Neuron (in vitro differentiated cells): ENCODE measurements around the gene LIMK2.
"Not testable (repeated sequence)": the region's sequence is repeated elsewhere in the genome, so short reads cannot be mapped to it uniquely, and the experiment has no call there.

Experiments
- H2AFZ ChIP-seq: one replicate; pipeline ENCODE4 v1.6.1; 2013; ENCODE audit warnings: low read depth, mild to moderate bottlenecking, inconsistent platforms, low read length, moderate library complexity
- H3K27me3 ChIP-seq: one replicate; pipeline ENCODE4 v1.6.1; 2013; ENCODE audit warnings: low read length; ENCODE audit not compliant: insufficient read depth
- H3K36me3 ChIP-seq: one replicate; pipeline ENCODE4 v1.6.1; 2013; ENCODE audit warnings: low read length; ENCODE audit not compliant: insufficient read depth
- H3K4me1 ChIP-seq: one replicate; pipeline ENCODE4 v1.6.1; 2013; ENCODE audit warnings: low read length; ENCODE audit not compliant: insufficient read depth
- H3K4me3 ChIP-seq: 2 replicates; pipeline ENCODE4 v1.5.1; 2013; ENCODE audit warnings: mild to moderate bottlenecking, low read length, moderate library complexity
- H3K9me3 ChIP-seq: one replicate; pipeline ENCODE4 v1.6.1; 2013; ENCODE audit warnings: low read length

Gene LIMK2

DNA sequence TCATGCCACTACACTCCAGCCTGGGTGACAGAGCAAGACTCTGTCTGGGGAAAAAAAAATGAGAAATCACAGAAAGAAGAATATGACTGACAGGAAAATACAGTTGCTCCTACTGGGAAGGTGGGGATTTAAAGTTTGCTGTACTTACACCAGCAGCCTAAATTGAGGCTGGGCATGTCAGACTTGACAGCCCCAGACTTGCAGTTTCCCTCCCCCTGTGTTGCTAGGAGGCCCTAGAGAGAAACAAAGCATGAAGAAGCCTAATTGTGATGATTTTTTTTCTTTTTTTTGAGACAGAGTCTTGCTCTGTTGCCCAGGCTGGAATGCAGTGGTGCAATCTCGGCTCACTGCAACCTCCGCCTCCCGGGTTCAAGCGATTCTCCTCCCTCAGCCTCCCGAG is 17.4 kb upstream of the LIMK2 start:
- peaks cover 41% of the 10 kb centered on the region for H3K36me3 ChIP-seq
- H3K9me3 ChIP-seq, H3K4me3 ChIP-seq, H3K27me3 ChIP-seq, H2AFZ ChIP-seq, H3K4me1 ChIP-seq: not testable (repeated sequence)

DNA sequence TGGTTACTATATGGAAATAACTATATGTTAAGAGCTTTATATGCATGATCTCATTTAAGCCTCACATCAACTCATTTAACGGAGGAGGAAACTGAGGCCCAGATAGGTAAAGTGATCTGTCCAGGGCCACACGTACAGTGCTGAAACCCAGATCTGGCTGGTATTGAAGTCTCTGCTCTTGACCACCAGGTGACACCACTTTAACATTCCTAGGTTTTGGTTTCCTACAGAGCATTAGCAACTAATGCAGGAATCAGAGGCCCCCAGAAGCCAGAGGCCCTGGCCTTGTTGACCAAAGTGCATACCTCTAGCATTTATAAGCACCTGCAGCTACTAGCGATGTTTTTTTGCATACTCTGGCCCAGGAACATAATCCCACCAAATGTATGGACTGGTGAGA is 12.9 kb upstream of the LIMK2 start:
- Histone ChIP-seq H2AFZ (no peak overlapping the region), H3K27me3 (no peaks in the 10 kb centered on the region), H3K4me1 (no peaks in the 10 kb centered on the region), H3K9me3 (no peaks in the 10 kb centered on the region), H3K36me3 (peaks cover 46% of the 10 kb centered on the region), H3K4me3 (no peak overlapping the region)

DNA sequence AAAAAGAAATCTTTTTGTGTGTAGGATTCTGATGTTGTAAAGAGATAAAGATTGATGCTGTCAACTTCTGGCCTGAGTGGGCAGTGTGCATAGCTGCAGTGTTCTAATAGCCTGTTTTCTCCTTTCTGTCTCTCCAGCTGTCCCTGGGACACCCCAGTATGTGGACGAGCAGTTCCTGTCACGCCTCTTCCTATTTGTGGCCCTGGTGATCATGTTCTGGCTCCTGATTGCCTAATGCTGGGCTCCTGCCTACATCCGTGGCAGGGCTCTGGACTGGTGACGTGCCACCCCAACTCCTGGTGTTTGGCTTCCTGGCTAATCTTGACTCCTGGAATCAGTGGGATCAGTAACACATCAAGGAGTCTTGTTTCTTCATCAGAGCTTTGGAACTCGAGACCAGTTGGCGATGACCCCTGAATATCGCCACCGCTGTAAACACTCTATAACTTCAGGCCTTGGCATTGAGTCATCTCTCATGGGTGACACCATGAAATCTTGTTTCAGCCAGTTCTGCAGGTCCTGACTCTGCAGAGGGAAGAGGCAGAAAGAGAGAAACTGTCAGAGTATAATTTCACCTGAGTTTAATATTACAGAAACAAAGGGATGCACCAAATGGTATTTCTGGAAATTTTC is 7.6 kb upstream of the LIMK2 start:
- H3K9me3 ChIP-seq, H3K27me3 ChIP-seq, H3K4me1 ChIP-seq, H3K4me3 ChIP-seq, H2AFZ ChIP-seq: not testable (repeated sequence)
- peaks cover 25% of the 10 kb centered on the region for H3K36me3 ChIP-seq

DNA sequence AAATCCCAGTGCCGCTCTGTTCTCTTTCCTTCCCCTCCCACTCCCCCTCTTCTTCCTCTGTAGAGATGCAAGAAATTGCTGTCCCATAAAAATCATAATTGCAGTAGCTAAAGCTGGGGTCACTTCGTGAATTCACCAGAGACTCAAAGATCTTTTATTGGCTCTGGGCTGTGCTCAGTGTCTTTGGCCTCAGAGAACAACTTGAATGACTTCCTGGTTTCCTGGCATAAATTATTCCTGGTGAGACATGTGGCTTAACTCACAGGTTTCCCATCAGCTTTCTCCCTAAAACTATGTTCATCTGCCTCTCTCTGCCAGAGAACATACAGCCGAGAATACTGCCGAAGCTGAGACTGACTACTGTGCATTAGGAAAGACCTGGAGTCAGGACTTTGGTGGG is 7.0 kb upstream of the LIMK2 start:
- not testable (repeated sequence) for H3K4me3 ChIP-seq, H3K4me1 ChIP-seq, H2AFZ ChIP-seq, H3K9me3 ChIP-seq, H3K27me3 ChIP-seq
- peaks cover 22% of the 10 kb centered on the region for H3K36me3 ChIP-seq

DNA sequence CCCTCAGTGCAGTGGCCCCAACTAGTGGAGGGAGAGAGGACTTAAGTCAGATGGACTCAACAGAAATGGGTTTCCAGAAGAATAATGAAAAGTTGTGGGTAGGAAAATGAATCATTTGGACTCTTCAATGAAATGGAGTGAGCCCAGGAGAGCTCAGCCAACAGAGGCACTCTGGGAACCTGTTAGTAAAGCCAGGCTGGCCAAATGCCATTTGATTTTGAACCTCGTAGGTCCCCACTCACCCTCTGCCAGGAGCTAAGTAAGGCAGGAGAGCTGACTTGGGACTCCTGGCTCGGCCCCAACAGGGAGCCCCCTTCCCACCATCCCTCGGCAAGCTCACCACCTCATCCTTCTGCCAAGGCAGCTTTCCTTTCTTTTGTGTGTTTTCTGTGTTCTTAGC is 5.6 kb upstream of the LIMK2 start:
- H3K4me1 ChIP-seq, H3K27me3 ChIP-seq, H3K9me3 ChIP-seq, H2AFZ ChIP-seq, H3K4me3 ChIP-seq: not testable (repeated sequence)
- peaks cover 18% of the 10 kb centered on the region for H3K36me3 ChIP-seq

DNA sequence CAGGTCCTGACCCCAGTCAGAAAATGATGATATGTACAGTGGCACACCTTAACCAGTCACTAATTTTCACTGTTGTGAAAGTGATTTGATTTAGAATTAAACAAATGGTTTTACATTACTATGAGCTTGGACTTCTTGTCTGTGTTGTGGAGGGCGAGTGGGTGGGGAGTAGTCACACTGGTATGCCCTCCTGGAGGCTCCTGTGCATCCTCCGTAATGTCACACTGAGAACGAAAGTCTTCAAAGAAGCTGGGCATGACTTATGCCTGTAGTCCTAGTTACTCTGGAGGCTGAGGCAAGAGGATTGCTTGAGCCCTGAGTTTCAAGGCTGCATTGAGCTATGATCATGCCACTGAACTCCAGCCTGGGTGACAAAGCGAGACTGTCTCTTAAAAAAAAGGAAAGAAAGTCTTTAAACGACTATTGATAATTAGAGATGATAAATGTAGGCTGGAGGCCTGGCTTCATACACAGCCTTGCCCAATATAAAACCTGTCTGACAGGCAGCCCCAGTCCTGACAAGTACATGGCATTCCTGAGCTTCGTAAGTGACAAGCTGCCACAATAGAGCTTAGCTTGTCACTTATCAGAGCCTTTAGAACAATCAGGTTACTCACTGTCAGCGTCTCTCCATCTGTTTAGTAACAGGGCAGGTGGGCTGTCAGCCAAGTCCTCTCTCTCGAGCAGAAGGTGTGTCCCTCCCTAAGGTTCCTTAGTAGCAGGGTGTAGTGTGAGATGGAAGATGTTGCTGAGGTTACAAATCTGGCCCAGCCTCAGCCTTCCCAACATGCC is 5.0 kb upstream of the LIMK2 start:
- Histone ChIP-seq H3K9me3 (no peaks in the 10 kb centered on the region), H2AFZ (no peak overlapping the region), H3K36me3 (peaks cover 12% of the 10 kb centered on the region), H3K27me3 (no peaks in the 10 kb centered on the region), H3K4me3 (no peak overlapping the region), H3K4me1 (peaks cover 5% of the 10 kb centered on the region)

DNA sequence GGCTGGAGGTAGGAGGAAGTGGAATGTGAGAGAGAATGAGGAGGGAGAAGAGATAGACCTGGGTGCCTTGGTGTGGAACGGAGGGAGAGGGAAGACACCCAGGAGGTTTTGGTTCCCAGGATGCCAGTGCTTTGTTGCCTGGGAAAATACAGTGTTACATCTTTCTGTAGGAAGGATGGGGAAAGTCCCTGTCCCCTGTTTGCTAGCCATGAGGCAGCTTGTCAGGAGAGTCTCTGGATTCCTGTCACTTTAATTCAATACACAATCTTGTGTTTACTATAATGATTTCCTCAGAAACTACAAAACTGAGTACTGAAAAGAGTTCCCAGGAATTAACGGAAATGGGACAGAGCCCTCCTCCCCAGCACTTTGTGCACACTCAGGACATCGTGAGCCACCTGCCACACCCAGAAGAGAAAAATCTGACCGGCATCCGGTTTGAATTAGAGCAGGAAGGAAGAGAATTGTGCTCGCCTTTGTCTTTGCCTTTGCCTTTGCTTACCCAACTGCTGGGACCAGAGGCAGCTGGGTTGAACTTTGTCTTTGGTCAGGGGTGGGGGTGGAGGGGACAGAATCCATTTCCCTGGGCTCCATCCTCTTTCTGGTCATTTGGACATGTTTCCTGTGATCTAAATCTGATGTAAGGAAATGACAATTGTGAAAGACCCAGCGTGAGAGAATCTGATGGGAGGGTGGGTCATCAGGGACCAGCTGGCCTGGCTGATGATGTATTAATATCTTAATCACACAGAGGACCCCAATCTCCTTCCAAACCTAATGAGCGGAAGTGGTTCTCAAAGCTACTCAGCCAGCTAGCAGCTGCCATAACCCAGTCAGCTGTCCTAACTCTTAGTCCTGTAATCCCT is 1.3 kb upstream of the LIMK2 start:
- Histone ChIP-seq H3K27me3 (no peaks in the 10 kb centered on the region), H2AFZ (no peak overlapping the region), H3K36me3 (no peaks in the 10 kb centered on the region), H3K4me3 (no peak overlapping the region), H3K4me1 (peaks cover 16% of the 10 kb centered on the region), H3K9me3 (no peaks in the 10 kb centered on the region)

DNA sequence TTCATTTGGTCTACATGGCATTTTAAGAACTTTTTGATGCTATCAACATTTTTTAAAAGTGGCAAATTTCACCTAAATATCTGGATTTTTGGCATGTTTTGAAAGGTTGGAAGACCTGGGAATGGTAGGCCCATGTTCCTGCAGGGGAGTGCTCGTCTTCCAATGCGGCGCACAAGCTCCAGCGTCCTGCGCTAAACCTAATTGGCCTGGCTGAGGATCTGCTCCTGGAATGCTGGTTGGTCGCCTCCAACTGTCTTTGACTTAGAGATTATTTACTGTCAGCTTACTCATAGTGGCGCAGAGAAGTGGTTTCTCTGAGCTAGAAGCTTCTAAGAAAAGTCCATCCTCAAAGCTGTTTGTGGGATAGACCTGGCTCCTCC is 626 bp upstream of the LIMK2 start:
- no peaks in the 10 kb centered on the region for H3K36me3 ChIP-seq
- H2AFZ ChIP-seq = peak overlapping the region; percentile 93
- H3K27me3 ChIP-seq = no peaks in the 10 kb centered on the region
- H3K4me1 ChIP-seq = peaks cover 16% of the 10 kb centered on the region
- H3K9me3 ChIP-seq = no peaks in the 10 kb centered on the region
- peak overlapping the region; percentile 92 for H3K4me3 ChIP-seq

DNA sequence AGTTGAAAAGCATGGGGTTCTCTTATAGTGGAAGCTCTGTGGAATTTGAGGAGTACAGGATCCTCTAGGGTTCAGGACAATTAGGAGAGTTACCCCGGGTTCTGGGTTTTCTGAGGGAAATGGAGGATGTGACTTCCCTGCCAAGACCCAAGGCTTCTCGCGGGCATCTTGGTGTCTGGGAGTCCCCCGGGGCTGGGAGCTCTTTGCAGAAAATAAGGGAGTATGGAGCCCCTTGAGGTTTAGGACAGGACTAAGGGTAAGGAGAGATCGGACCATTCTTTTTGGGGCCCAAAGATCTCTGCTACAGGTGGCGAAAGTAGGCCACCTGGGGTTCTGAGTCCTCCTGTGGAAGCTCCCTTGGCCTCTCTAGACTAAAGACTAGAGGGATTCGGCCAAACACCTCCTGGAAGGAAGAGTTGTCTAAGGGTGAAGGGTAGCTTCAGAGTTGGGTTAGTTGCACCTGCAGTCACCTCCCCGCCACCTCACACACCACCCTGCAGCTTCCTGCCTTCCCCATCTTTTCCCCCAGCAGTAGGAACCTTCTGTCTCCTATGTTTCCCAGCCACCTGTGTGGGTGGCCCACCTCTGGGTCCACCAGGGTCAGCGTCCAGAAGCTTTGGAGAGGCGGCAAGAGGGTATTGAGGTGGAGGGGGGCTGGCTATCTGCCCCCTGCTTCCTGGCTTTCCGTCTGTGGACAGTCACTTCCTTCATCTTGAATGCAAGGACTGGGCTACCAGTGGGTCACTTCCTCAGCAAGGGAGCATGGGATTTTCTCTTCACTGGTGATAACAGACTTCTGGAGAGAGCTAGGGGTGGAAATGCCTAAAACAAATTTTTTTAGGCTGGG is 908 bp downstream of the LIMK2 start:
- no peaks in the 10 kb centered on the region for H3K27me3 ChIP-seq
- H3K36me3 ChIP-seq = no peaks in the 10 kb centered on the region
- H2AFZ ChIP-seq = peak overlapping the region; percentile 93
- H3K9me3 ChIP-seq = no peaks in the 10 kb centered on the region
- H3K4me1 ChIP-seq = peaks cover 26% of the 10 kb centered on the region
- H3K4me3 ChIP-seq = peak overlapping the region; percentile 92

DNA sequence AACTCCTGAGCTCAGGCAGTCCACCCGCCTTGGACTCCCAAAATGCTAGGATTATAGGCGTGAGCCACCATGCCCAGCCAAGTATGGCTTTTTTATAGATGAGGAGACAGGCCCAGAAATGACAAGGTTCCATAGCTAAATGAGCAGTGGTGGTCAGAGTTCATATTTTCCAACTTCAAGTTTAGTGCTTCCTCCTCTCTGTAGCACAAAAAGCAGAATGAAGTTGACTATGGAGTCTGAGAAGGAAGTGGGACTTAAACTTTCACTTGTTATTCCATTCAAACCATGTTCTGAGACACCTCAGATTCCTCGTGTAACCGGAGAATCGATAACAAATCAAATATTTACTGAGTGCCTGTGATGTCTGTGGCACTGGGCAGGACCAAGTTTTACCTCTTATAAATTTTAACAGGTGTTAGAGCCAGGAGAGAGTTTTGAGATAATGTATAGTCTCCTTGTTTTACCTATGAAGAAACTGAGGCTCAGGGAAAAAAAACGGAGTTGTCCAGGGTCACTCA is 3.0 kb downstream of the LIMK2 start:
- Histone ChIP-seq H2AFZ (no peak overlapping the region), H3K27me3 (no peaks in the 10 kb centered on the region), H3K4me3 (no peak overlapping the region), H3K4me1 (peaks cover 39% of the 10 kb centered on the region), H3K36me3 (no peaks in the 10 kb centered on the region), H3K9me3 (no peaks in the 10 kb centered on the region)

DNA sequence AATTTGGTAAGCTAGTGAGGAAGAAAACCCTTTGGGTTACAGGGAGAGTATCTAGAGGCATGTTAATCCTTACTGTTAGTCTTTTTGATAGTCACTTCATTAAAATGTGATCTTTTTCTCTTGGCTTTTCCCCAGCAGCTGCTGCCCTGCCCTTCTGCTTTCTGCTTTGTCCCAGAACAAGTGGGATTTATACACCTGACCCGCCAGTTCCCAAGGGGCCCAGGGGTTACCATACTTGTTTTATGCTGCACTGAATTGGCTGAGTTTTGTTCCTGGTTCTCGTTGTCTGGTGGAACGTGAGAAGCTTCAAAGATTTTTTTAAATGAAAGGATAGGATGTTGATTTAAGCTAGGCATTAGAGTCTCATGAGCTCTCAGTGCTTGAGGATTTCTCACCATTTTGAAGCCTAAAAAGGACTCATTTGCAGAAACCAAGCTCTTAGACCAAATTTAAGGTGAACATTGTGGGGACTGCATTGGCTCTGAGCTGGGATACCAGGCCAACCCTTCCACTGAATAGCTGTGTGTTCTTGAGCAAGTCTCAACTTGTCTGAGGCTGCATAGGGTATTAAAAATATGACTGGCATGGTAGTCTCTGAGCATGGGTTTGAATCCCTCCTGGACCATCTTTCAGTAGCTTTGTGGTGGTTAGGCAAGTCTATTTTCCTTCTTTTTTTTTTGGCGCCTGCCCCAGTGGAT is 6.6 kb downstream of the LIMK2 start:
- Histone ChIP-seq H3K4me3 (no peak overlapping the region), H3K4me1 (peaks cover 23% of the 10 kb centered on the region), H3K27me3 (no peaks in the 10 kb centered on the region), H3K9me3 (no peaks in the 10 kb centered on the region), H2AFZ (no peak overlapping the region), H3K36me3 (no peaks in the 10 kb centered on the region)

DNA sequence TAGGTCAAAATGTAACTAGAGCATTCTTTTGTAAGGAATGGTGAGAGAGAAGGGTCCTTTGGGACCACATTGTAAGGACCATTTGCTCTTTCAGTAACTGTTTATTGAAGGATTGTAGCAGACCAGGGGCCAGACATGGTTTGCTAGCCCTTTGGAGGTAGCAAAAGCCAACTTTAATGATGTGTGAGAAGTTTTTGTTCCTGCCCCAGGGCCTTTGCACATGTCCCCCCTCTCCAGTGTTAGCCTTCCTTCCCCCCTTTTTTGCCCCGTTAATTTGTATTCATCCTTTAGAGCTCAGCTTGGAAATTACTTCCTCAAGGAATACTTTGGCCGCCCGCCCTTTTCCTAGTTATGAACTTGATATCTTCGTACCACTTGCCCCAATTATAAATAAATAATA is 9.0 kb downstream of the LIMK2 start:
- H3K36me3 ChIP-seq = no peaks in the 10 kb centered on the region
- H3K27me3 ChIP-seq = no peaks in the 10 kb centered on the region
- H3K9me3 ChIP-seq = no peaks in the 10 kb centered on the region
- H2AFZ ChIP-seq = no peak overlapping the region
- peaks cover 23% of the 10 kb centered on the region for H3K4me1 ChIP-seq
- no peak overlapping the region for H3K4me3 ChIP-seq
